ENCODE data around the gene KBTBD13. TPM values are rescaled to one million over a fixed set of nuclear protein-coding genes. Genes with fewer than 3 reads are reported as not detected.

KBTBD13 gene
- total RNA-seq, result not detected
- not detected for total RNA-seq (2013)

DNA sequence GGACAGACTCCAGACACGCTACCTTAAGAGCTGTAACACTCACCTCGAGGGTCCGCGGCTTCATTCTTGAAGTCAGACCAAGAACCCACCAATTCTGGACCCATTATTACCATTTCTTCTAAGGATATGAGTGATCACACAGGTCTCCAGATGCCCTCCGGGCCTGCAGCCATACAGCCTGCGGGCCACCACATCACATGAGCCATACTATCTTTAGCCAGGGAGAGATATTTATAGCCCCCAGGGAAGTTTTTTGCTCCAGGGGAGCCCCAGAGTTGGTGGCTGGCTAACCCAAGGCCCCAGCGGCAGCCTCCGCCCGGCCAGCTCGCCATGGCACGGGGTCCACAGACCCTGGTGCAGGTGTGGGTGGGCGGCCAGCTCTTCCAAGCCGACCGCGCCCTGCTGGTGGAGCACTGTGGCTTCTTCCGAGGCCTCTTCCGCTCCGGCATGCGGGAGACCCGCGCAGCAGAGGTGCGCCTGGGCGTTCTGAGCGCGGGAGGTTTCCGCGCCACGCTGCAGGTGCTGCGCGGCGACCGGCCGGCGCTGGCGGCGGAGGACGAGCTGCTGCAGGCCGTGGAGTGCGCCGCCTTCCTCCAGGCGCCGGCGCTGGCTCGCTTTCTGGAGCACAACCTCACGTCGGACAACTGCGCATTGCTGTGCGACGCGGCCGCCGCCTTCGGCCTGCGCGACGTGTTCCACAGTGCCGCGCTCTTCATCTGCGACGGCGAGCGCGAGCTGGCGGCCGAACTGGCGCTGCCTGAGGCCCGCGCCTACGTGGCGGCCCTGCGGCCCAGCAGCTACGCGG, at the start of gene KBTBD13:
Gene KBTBD13, plus strand, starts transcription at position 261 of the 805 bp plus-strand sequence. Its CDS starts 70 bp downstream, at position 331.
- Histone ChIP-seq H3K4me1 (ENCODE audit: control insufficient read depth, insufficient read depth, low read length) (peaks cover 4% of the 10 kb centered on the region), H3K27ac (ENCODE audit: low read length) (no peak within 1 kb of the TSS), H3K4me3 (ENCODE audit: low read length) (no peak within 1 kb of the TSS), H3K27me3 (ENCODE audit: control insufficient read depth, insufficient read depth, low read length) (peaks cover 8% of the 10 kb centered on the region), H3K9me3 (ENCODE audit: control insufficient read depth, insufficient read depth, low read length) (no peaks in the 10 kb centered on the region), H3K36me3 (ENCODE audit: control insufficient read depth, insufficient read depth, low read length) (no peaks in the 10 kb centered on the region)
- no peak within 1 kb of the TSS for H3K4me3 Mint-ChIP-seq
- H3K4me1 Mint-ChIP-seq, result peaks cover 8 to 11% of the 10 kb centered on the region in 2 donors
- ATAC-seq (no peak), DNase-seq (no peak)
- WGBS (ENCODE audit: insufficient coverage), result 84% methylated on average over 73 of the region's 73 CpGs
- intact Hi-C loops (cut with micrococcal nuclease), result no loop called here
- H3K27ac Mint-ChIP-seq, result no peak within 1 kb of the TSS
- H3K9me3 Mint-ChIP-seq, result no peaks in the 10 kb centered on the region
- TF ChIP-seq, protein P1, sequence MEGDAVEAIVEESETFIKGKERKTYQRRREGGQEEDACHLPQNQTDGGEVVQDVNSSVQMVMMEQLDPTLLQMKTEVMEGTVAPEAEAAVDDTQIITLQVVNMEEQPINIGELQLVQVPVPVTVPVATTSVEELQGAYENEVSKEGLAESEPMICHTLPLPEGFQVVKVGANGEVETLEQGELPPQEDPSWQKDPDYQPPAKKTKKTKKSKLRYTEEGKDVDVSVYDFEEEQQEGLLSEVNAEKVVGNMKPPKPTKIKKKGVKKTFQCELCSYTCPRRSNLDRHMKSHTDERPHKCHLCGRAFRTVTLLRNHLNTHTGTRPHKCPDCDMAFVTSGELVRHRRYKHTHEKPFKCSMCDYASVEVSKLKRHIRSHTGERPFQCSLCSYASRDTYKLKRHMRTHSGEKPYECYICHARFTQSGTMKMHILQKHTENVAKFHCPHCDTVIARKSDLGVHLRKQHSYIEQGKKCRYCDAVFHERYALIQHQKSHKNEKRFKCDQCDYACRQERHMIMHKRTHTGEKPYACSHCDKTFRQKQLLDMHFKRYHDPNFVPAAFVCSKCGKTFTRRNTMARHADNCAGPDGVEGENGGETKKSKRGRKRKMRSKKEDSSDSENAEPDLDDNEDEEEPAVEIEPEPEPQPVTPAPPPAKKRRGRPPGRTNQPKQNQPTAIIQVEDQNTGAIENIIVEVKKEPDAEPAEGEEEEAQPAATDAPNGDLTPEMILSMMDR (IDR thresholded peaks at IDR 0.05), result no peak
- peaks cover 28 to 40% of the 10 kb centered on the region in 2 donors for H3K27me3 Mint-ChIP-seq (ENCODE audit: low read depth in 2 of 2)
- no peaks in the 10 kb centered on the region for H3K36me3 Mint-ChIP-seq

- no peak for ATAC-seq
- H3K9me3 ChIP-seq (ENCODE audit: control insufficient read depth, insufficient read depth, low read length), result no peaks in the 10 kb centered on the region
- H3K27ac ChIP-seq (ENCODE audit: low read length), result no peak overlapping the region
- TF ChIP-seq, protein P1 (IDR thresholded peaks at IDR 0.05), result no peak
- no peak overlapping the region for H3K4me3 ChIP-seq (ENCODE audit: low read length)
- no peaks in the 10 kb centered on the region for H3K36me3 Mint-ChIP-seq
- peaks cover 22% of the 10 kb centered on the region for H3K36me3 ChIP-seq (ENCODE audit: control insufficient read depth, insufficient read depth, low read length)
- intact Hi-C loops (cut with micrococcal nuclease), result no loop called here
- WGBS (ENCODE audit: insufficient coverage), result 100% methylated on average over 4 of the region's 6 CpGs
- no peak for DNase-seq
- H3K4me1 Mint-ChIP-seq, result peaks cover 11 to 13% of the 10 kb centered on the region in 2 donors
- no peaks in the 10 kb centered on the region for H3K9me3 Mint-ChIP-seq
- peaks cover 3% of the 10 kb centered on the region for H3K27me3 ChIP-seq (ENCODE audit: control insufficient read depth, insufficient read depth, low read length)
- H3K4me3 Mint-ChIP-seq, result no peak overlapping the region
- H3K27me3 Mint-ChIP-seq (ENCODE audit: low read depth in 2 of 2), result peaks cover 0 to 7% of the 10 kb centered on the region in 2 donors
- peaks cover 14% of the 10 kb centered on the region for H3K4me1 ChIP-seq (ENCODE audit: control insufficient read depth, insufficient read depth, low read length)
- H3K27ac Mint-ChIP-seq, result no peak overlapping the region
Observed at GRCh38 chr15:65026756-65027155, 49.8 kb upstream of the KBTBD13 start.

DNA sequence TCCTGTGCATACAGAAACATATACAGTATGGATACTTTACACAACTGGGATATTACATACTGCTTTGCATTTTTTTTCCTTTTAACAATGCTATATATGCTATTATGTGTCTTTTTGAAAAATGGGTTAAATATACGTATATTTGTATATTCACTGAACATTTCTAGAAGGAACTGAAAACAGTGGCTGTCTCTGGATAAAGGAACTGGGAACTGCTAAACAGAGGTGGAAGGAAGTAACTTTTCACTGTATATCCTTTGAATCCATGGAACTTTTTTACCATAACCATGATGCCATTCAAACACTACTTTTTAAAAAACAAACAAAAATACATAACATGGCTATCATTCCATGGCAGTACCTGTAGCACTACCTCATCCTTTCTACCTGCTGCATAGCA, 49.0 kb upstream of the KBTBD13 start:
- Mint-ChIP-seq H3K27ac (peak overlapping the region in 1 of 2 donors; percentile 16), H3K4me1 (peaks cover 11 to 13% of the 10 kb centered on the region in 2 donors), H3K4me3 (peak overlapping the region; percentile 91), H3K27me3 (ENCODE audit: low read depth in 2 of 2) (peaks cover 0 to 13% of the 10 kb centered on the region in 2 donors), H3K9me3 (no peaks in the 10 kb centered on the region), H3K36me3 (no peaks in the 10 kb centered on the region)
- peaks cover 14% of the 10 kb centered on the region for H3K4me1 ChIP-seq (ENCODE audit: control insufficient read depth, insufficient read depth, low read length)
- H3K27ac ChIP-seq (ENCODE audit: low read length), result no peak overlapping the region
- H3K4me3 ChIP-seq (ENCODE audit: low read length), result no peak overlapping the region
- peaks cover 4% of the 10 kb centered on the region for H3K27me3 ChIP-seq (ENCODE audit: control insufficient read depth, insufficient read depth, low read length)
- DNase-seq (no peak), ATAC-seq (no peak)
- intact Hi-C loops (cut with micrococcal nuclease), result no loop called here
- H3K36me3 ChIP-seq (ENCODE audit: control insufficient read depth, insufficient read depth, low read length), result peaks cover 22% of the 10 kb centered on the region
- WGBS (ENCODE audit: insufficient coverage), result 100% methylated on average over 1 of the region's 1 CpG
- no peaks in the 10 kb centered on the region for H3K9me3 ChIP-seq (ENCODE audit: control insufficient read depth, insufficient read depth, low read length)
- TF ChIP-seq, protein P1 (IDR thresholded peaks at IDR 0.05), result no peak

Measured in natural killer cell (primary cell).